Lower leg skin (tissue), 3 donors: ENCODE measurements around the gene CCR7.

Experiments used
- CTCF ChIP-seq, 3 donors: fragments of 450-650 bp; IDR thresholded peaks; one replicate each; pipeline ENCODE4 v1.5.1; 2016; ENCODE audit warnings: antibody characterized with exemption in 3 of 3, mild to moderate bottlenecking in 3 of 3, moderate library complexity in 2 of 3
- POLR2A ChIP-seq, 2 donors: fragments of 450-650 bp; IDR thresholded peaks; one replicate each; pipeline ENCODE4 v1.6.1; 2016 to 2017; ENCODE audit warnings: antibody characterized with exemption in 2 of 2, mild to moderate bottlenecking in 1 of 2, moderate library complexity in 1 of 2

GRCh38 chr17:40541873-40542557 lies 23.3 kb downstream of the CCR7 start:
- TF ChIP-seq POLR2A (IDR thresholded peaks at IDR 0.05) = no peak
- no peak for TF ChIP-seq CTCF (IDR thresholded peaks at IDR 0.05)
